Gastrocnemius medialis (tissue), 4 donors: ENCODE measurements around the gene LRP1-AS. TPM values are rescaled to one million over a fixed set of nuclear protein-coding genes. Genes with fewer than 3 reads are reported as not detected.

Experiments
- ATAC-seq, 2 donors: fragments of 150-250 bp; one replicate each; pipeline ENCODE4 v1.9.1; 2016
- DNase-seq, 2 donors: peaks; one replicate each; pipeline ENCODE4 v3.0.0-alpha.2; 2019
- H3K27ac ChIP-seq, 4 donors: fragments of 200-600 bp; sonication (generic); 1 replicate in 1 of 4; 2 replicates in 3 of 4; pipeline ENCODE4 v1.5.1; 2016 to 2018; ENCODE audit warnings: mild to moderate bottlenecking in 2 of 4, moderate library complexity in 1 of 4
- H3K27me3 ChIP-seq, 3 donors: fragments of 200-600 bp; sonication (generic) in 2 of 3; 1 replicate in 1 of 3; 2 replicates in 2 of 3; pipeline versions ENCODE4 v1.5.1 to v1.6.0; 2016 to 2019; ENCODE audit warnings: mild to moderate bottlenecking in 1 of 3, moderate library complexity in 1 of 3
- H3K36me3 ChIP-seq, 2 donors: fragments of 200-600 bp; sonication (generic) in 1 of 2; one replicate each; pipeline ENCODE4 v1.5.1; 2017 to 2018
- H3K4me1 ChIP-seq, 2 donors: fragments of 200-600 bp; sonication (generic) in 1 of 2; one replicate each; pipeline ENCODE4 v1.5.1; 2016 to 2017; ENCODE audit warnings: mild to moderate bottlenecking in 2 of 2
- H3K4me3 ChIP-seq, 4 donors: fragments of 200-600 bp; sonication (generic) in 3 of 4; 1 replicate in 1 of 4; 2 replicates in 3 of 4; pipeline ENCODE4 v1.5.1; 2016 to 2019; ENCODE audit warnings: mild to moderate bottlenecking in 2 of 4
- H3K9me3 ChIP-seq, 3 donors: fragments of 200-600 bp; sonication (generic) in 2 of 3; 1 replicate in 1 of 3; 2 replicates in 2 of 3; pipeline ENCODE4 v1.5.1; 2016 to 2019
- CTCF ChIP-seq, 5 experiments: fragments of 450-650 bp in 3 of 5; fragments of 200-600 bp in 2 of 5; sonication (generic) in 2 of 5; IDR thresholded peaks in 4 of 5; conservative IDR thresholded peaks in 1 of 5; 1 replicate in 4 of 5; 2 replicates in 1 of 5; pipeline ENCODE4 v1.5.1; 2016 to 2019; ENCODE audit warnings: antibody characterized with exemption in 5 of 5, mild to moderate bottlenecking in 3 of 5, moderate library complexity in 3 of 5
- POLR2A ChIP-seq, 2 donors: fragments of 450-650 bp; IDR thresholded peaks; one replicate each; pipeline ENCODE4 v1.6.1; 2017; ENCODE audit warnings: antibody characterized with exemption in 2 of 2, mild to moderate bottlenecking in 2 of 2, moderate library complexity in 2 of 2
- in situ Hi-C, 4 donors: fragments of 200-750 bp; cut with MboI; loops; one replicate each; pipeline versions ENCODE4 v1.15.0 to v1.8.0; 2017; ENCODE audit warnings: low sequenced_read_pairs in 4 of 4
- intact Hi-C: fragments of 100-400 bp; cut with DNase I; formaldehyde crosslinking; loops from one replicate; pipeline ENCODE4 v1.15.1; 2023; ENCODE audit warnings: low total_unique reads
- total RNA-seq, 4 donors: library from RNA; depleted of rRNA; stranded (reverse); fragments of >200 nt; gene quantifications; one replicate each; pipeline versions ENCODE4 v1.1.0 to v1.2.3, GENCODE V29; 2016

Gene LRP1-AS
- total RNA-seq, 4 donors from 2014 or later, result not detected

GRCh38 chr12:57106021-57106708, 41.3 kb downstream of the LRP1-AS start:
- in situ Hi-C loops, result no loop called here
- no peak overlapping the region for H3K27ac ChIP-seq

GRCh38 chr12:57105011-57105753, 42.2 kb downstream of the LRP1-AS start:
- no peaks in the 10 kb centered on the region for H3K9me3 ChIP-seq
- no peak overlapping the region for H3K27ac ChIP-seq
- peaks cover 0 to 8% of the 10 kb centered on the region in 2 donors for H3K4me1 ChIP-seq
- H3K4me3 ChIP-seq, result no peak overlapping the region
- TF ChIP-seq CTCF (IDR thresholded peaks at IDR 0.05 in 4 of 5, conservative IDR thresholded peaks at IDR 0.05 in 1 of 5) (no peak), POLR2A (IDR thresholded peaks at IDR 0.05) (no peak)
- DNase-seq (no peak), ATAC-seq (no peak)
- H3K36me3 ChIP-seq, result no peaks in the 10 kb centered on the region
- intact Hi-C loops (no loop called here), in situ Hi-C loops (no loop called here)
- no peaks in the 10 kb centered on the region for H3K27me3 ChIP-seq

More at GRCh38 chr12:57106021-57106708, 41.3 kb downstream of the LRP1-AS start:
- Histone ChIP-seq H3K4me1 (peaks cover 0 to 8% of the 10 kb centered on the region in 2 donors), H3K9me3 (no peaks in the 10 kb centered on the region), H3K36me3 (no peaks in the 10 kb centered on the region), H3K27me3 (no peaks in the 10 kb centered on the region), H3K4me3 (no peak overlapping the region)
- intact Hi-C loops, result no loop called here
- no peak for DNase-seq
- TF ChIP-seq CTCF (IDR thresholded peaks at IDR 0.05 in 4 of 5, conservative IDR thresholded peaks at IDR 0.05 in 1 of 5) (no peak), POLR2A (IDR thresholded peaks at IDR 0.05) (no peak)
- ATAC-seq, result no peak

- H3K9me3 ChIP-seq, result no peaks in the 10 kb centered on the region
- TF ChIP-seq POLR2A (IDR thresholded peaks at IDR 0.05) (no peak), CTCF (IDR thresholded peaks at IDR 0.05 in 4 of 5, conservative IDR thresholded peaks at IDR 0.05 in 1 of 5) (no peak)
- H3K27me3 ChIP-seq, result no peaks in the 10 kb centered on the region
- in situ Hi-C loops (no loop called here), intact Hi-C loops (no loop called here)
- DNase-seq, result no peak
- H3K36me3 ChIP-seq, result no peaks in the 10 kb centered on the region
- H3K4me3 ChIP-seq, result no peak overlapping the region
- ATAC-seq, result no peak
- H3K27ac ChIP-seq, result no peak overlapping the region
- H3K4me1 ChIP-seq, result peaks cover 0 to 3% of the 10 kb centered on the region in 2 donors
These were observed 43.0 kb downstream of the LRP1-AS start for GRCh38 chr12:57104292-57104910.

GRCh38 chr12:57103856-57104255, 43.6 kb downstream of the LRP1-AS start:
- H3K36me3 ChIP-seq, result no peaks in the 10 kb centered on the region
- H3K9me3 ChIP-seq, result no peaks in the 10 kb centered on the region
- no peak overlapping the region for H3K4me3 ChIP-seq
- DNase-seq (no peak), ATAC-seq (no peak)
- H3K4me1 ChIP-seq, result no peaks in the 10 kb centered on the region
- no peak for TF ChIP-seq POLR2A (IDR thresholded peaks at IDR 0.05)
- no peak for TF ChIP-seq CTCF (IDR thresholded peaks at IDR 0.05 in 4 of 5, conservative IDR thresholded peaks at IDR 0.05 in 1 of 5)
- H3K27ac ChIP-seq, result no peak overlapping the region
- intact Hi-C loops, result no loop called here
- no peaks in the 10 kb centered on the region for H3K27me3 ChIP-seq
- in situ Hi-C loops, result no loop called here
